Tibial artery (tissue), 4 donors: ENCODE measurements around the gene GLG1.

ENCODE experiments used
- DNase-seq, 2 donors: peaks; one replicate each; pipeline ENCODE4 v3.0.0-alpha.2; 2019
- H3K27ac ChIP-seq, 2 donors: fragments of 200-600 bp; sonication (generic) in 1 of 2; 1 replicate in 1 of 2; 2 replicates in 1 of 2; pipeline ENCODE4 v1.5.1; 2018 to 2019; ENCODE audit warnings: mild to moderate bottlenecking in 1 of 2
- H3K27me3 ChIP-seq, 2 donors: fragments of 200-600 bp; sonication (generic) in 1 of 2; one replicate each; pipeline versions ENCODE4 v1.5.1 to v1.6.0; 2016 to 2019
- H3K36me3 ChIP-seq, 3 donors: fragments of 200-600 bp; sonication (generic) in 2 of 3; one replicate each; pipeline ENCODE4 v1.5.1; 2016 to 2019; ENCODE audit warnings: mild to moderate bottlenecking in 2 of 3
- H3K4me1 ChIP-seq, 4 donors: fragments of 200-600 bp; sonication (generic) in 2 of 4; 1 replicate in 3 of 4; 2 replicates in 1 of 4; pipeline ENCODE4 v1.5.1; 2016 to 2019
- H3K4me3 ChIP-seq, 2 donors: fragments of 200-600 bp; sonication (generic) in 1 of 2; 1 replicate in 1 of 2; 2 replicates in 1 of 2; pipeline ENCODE4 v1.5.1; 2018 to 2019; ENCODE audit warnings: mild to moderate bottlenecking in 2 of 2
- H3K9me3 ChIP-seq, 3 donors: fragments of 200-600 bp; sonication (generic) in 1 of 3; one replicate each; pipeline ENCODE4 v1.5.1; 2016 to 2019
- CTCF ChIP-seq, 2 experiments: fragments of 200-600 bp in 1 of 2; fragments of 450-650 bp in 1 of 2; IDR thresholded peaks; one replicate each; pipeline ENCODE4 v1.5.1; 2017 to 2019; ENCODE audit warnings: antibody characterized with exemption in 2 of 2, mild to moderate bottlenecking in 1 of 2, moderate library complexity in 1 of 2
- intact Hi-C: fragments of 100-400 bp; cut with DNase I; formaldehyde crosslinking; loops from one replicate; pipeline ENCODE4 v1.15.0; 2023; ENCODE audit warnings: low total_unique reads

The GLG1 gene

GRCh38 chr16:74578433-74578832 lies 28.5 kb downstream of the GLG1 start:
- TF ChIP-seq CTCF (IDR thresholded peaks at IDR 0.05), result no peak
- Histone ChIP-seq H3K27me3 (no peaks in the 10 kb centered on the region), H3K4me3 (no peak overlapping the region), H3K36me3 (no peaks in the 10 kb centered on the region), H3K27ac (no peak overlapping the region), H3K4me1 (peaks cover 0 to 38% (median 3%) of the 10 kb centered on the region in 4 donors), H3K9me3 (no peaks in the 10 kb centered on the region)
- no peak for DNase-seq
- intact Hi-C loops, result no loop called here

- H3K4me3 ChIP-seq, result no peak overlapping the region
- intact Hi-C loops, result no loop called here
- H3K9me3 ChIP-seq, result no peaks in the 10 kb centered on the region
- DNase-seq, result no peak
- H3K27ac ChIP-seq, result no peak overlapping the region
- H3K4me1 ChIP-seq, result peaks cover 0 to 34% (median 3%) of the 10 kb centered on the region in 4 donors
- H3K27me3 ChIP-seq, result no peaks in the 10 kb centered on the region
- H3K36me3 ChIP-seq, result no peaks in the 10 kb centered on the region
- no peak for TF ChIP-seq CTCF (IDR thresholded peaks at IDR 0.05)
Observed at GRCh38 chr16:74577882-74578366, 29.0 kb downstream of the GLG1 start.

- intact Hi-C loops, result no loop called here
- Histone ChIP-seq H3K4me3 (no peak overlapping the region), H3K27ac (no peak overlapping the region)
Observed at GRCh38 chr16:74575807-74576643, 30.9 kb downstream of the GLG1 start.

GRCh38 chr16:74575175-74575806 lies 31.6 kb downstream of the GLG1 start:
- Histone ChIP-seq H3K4me1 (peaks cover 0 to 30% (median 0%) of the 10 kb centered on the region in 4 donors), H3K9me3 (no peaks in the 10 kb centered on the region), H3K4me3 (no peak overlapping the region), H3K27ac (no peak overlapping the region), H3K36me3 (no peaks in the 10 kb centered on the region), H3K27me3 (no peaks in the 10 kb centered on the region)
- no peak for DNase-seq
- TF ChIP-seq CTCF (IDR thresholded peaks at IDR 0.05), result no peak
- intact Hi-C loops, result no loop called here

More at GRCh38 chr16:74575807-74576643, 30.9 kb downstream of the GLG1 start:
- no peaks in the 10 kb centered on the region for H3K9me3 ChIP-seq
- peaks cover 0 to 30% (median 3%) of the 10 kb centered on the region in 4 donors for H3K4me1 ChIP-seq
- TF ChIP-seq CTCF (IDR thresholded peaks at IDR 0.05), result no peak
- no peak for DNase-seq
- no peaks in the 10 kb centered on the region for H3K36me3 ChIP-seq
- no peaks in the 10 kb centered on the region for H3K27me3 ChIP-seq

- no peak for TF ChIP-seq CTCF (IDR thresholded peaks at IDR 0.05)
- DNase-seq, result no peak
- Histone ChIP-seq H3K4me3 (no peak overlapping the region), H3K27me3 (no peaks in the 10 kb centered on the region), H3K9me3 (no peaks in the 10 kb centered on the region), H3K36me3 (no peaks in the 10 kb centered on the region), H3K4me1 (peaks cover 0 to 30% (median 0%) of the 10 kb centered on the region in 4 donors), H3K27ac (no peak overlapping the region)
- intact Hi-C loops, result no loop called here
Observed at GRCh38 chr16:74574146-74574545, 32.8 kb downstream of the GLG1 start.
